Mesenchymal stem cell (in vitro differentiated cells and primary cell): Measurements from ENCODE around the gene BPHL.

Experiments
- DNase-seq: peaks from one replicate; pipeline ENCODE4 v3.0.0-alpha.2; 2013
- H2AFZ ChIP-seq: one replicate; pipeline ENCODE4 v1.6.1; 2013; ENCODE audit warnings: low read depth, mild to moderate bottlenecking, control low read depth, inconsistent platforms, low read length, moderate library complexity
- H2AK5ac ChIP-seq: 2 replicates; pipeline ENCODE4 v1.6.1; 2013; ENCODE audit warnings: low read length, moderate library complexity, mild to moderate bottlenecking, inconsistent platforms; ENCODE audit not compliant: severe bottlenecking
- H2BK120ac ChIP-seq: one replicate; pipeline ENCODE4 v1.6.1; 2013; ENCODE audit warnings: low read depth, mild to moderate bottlenecking, inconsistent platforms, low read length, moderate library complexity
- H2BK12ac ChIP-seq, 2 experiments: one replicate each; pipeline ENCODE4 v1.6.1; 2013; ENCODE audit warnings: inconsistent platforms in 2 of 2, low read length in 2 of 2, mild to moderate bottlenecking in 2 of 2, moderate library complexity in 2 of 2, control low read depth in 1 of 2
- H2BK15ac ChIP-seq: one replicate; pipeline ENCODE4 v1.6.1; 2013; ENCODE audit warnings: mild to moderate bottlenecking, low read depth, inconsistent platforms; ENCODE audit not compliant: poor library complexity, severe bottlenecking
- H2BK5ac ChIP-seq: 2 replicates; pipeline ENCODE4 v1.6.1; 2013; ENCODE audit warnings: low read depth, mild to moderate bottlenecking, low read length, control low read depth, inconsistent platforms; ENCODE audit not compliant: poor library complexity, severe bottlenecking
- H3K14ac ChIP-seq, 2 experiments: one replicate each; pipeline ENCODE4 v1.6.1; 2013; ENCODE audit warnings: inconsistent platforms in 2 of 2, low read length in 2 of 2, control low read depth in 1 of 2, mild to moderate bottlenecking in 1 of 2, moderate library complexity in 1 of 2
- H3K18ac ChIP-seq, 2 experiments: one replicate each; pipeline ENCODE4 v1.6.1; 2013; ENCODE audit warnings: inconsistent platforms in 2 of 2, low read length in 2 of 2, control low read depth in 1 of 2, low read depth in 1 of 2, mild to moderate bottlenecking in 1 of 2
- H3K23ac ChIP-seq, 2 experiments: one replicate each; pipeline ENCODE4 v1.6.1; 2013; ENCODE audit warnings: inconsistent platforms in 2 of 2, low read length in 2 of 2, mild to moderate bottlenecking in 2 of 2, moderate library complexity in 2 of 2, control low read depth in 1 of 2
- H3K27ac ChIP-seq: 2 replicates; pipeline ENCODE4 v1.5.1; 2013; ENCODE audit warnings: mild to moderate bottlenecking, moderate library complexity, low read length, control low read depth, inconsistent platforms; ENCODE audit not compliant: poor library complexity, severe bottlenecking
- H3K27me3 ChIP-seq, 2 experiments: 2 replicates each; pipeline versions ENCODE4 v1.6.1 to v1.7.0; 2013; ENCODE audit warnings: low read length in 2 of 2, mild to moderate bottlenecking in 2 of 2, moderate library complexity in 2 of 2, control low read depth in 1 of 2, inconsistent platforms in 1 of 2; ENCODE audit not compliant: control insufficient read depth in 1 of 2, insufficient read depth in 1 of 2
- H3K36me3 ChIP-seq, 2 experiments: 2 replicates each; pipeline versions ENCODE4 v1.6.1 to v1.7.0; 2013; ENCODE audit warnings: low read length in 2 of 2, control low read depth in 1 of 2, inconsistent platforms in 1 of 2, low read depth in 1 of 2, mild to moderate bottlenecking in 1 of 2; ENCODE audit not compliant: insufficient read depth in 2 of 2, control insufficient read depth in 1 of 2
- H3K4ac ChIP-seq, 2 experiments: one replicate each; pipeline ENCODE4 v1.6.1; 2013; ENCODE audit warnings: inconsistent platforms in 2 of 2, low read length in 2 of 2, mild to moderate bottlenecking in 2 of 2, moderate library complexity in 2 of 2, control low read depth in 1 of 2, low read depth in 1 of 2
- H3K4me1 ChIP-seq: 2 replicates; pipeline ENCODE4 v1.6.1; 2013; ENCODE audit warnings: low read depth, low read length, control low read depth; ENCODE audit not compliant: control insufficient read depth, insufficient read depth
- H3K4me2 ChIP-seq: 2 replicates; pipeline ENCODE4 v1.6.1; 2013; ENCODE audit warnings: low read length, mild to moderate bottlenecking, inconsistent platforms; ENCODE audit not compliant: poor library complexity, severe bottlenecking
- H3K4me3 ChIP-seq, 2 experiments: 2 replicates each; pipeline versions ENCODE4 v1.5.1 to v1.7.0; 2013; ENCODE audit warnings: low read length in 2 of 2, mild to moderate bottlenecking in 2 of 2, control low read depth in 1 of 2, low read depth in 1 of 2; ENCODE audit not compliant: insufficient read depth in 1 of 2
- H3K79me1 ChIP-seq: replicated peaks from 2 replicates; pipeline ENCODE4 v1.6.1; 2013; ENCODE audit warnings: mild to moderate bottlenecking, control low read depth, low read length, inconsistent platforms; ENCODE audit not compliant: poor library complexity, severe bottlenecking
- H3K9ac ChIP-seq: 2 replicates; pipeline ENCODE4 v1.7.0; 2013; ENCODE audit warnings: mild to moderate bottlenecking, low read length, moderate library complexity
- H3K9me3 ChIP-seq: 2 replicates; pipeline ENCODE4 v1.7.0; 2013; ENCODE audit warnings: mild to moderate bottlenecking, low read length; ENCODE audit not compliant: control insufficient read depth
- H4K8ac ChIP-seq: one replicate; pipeline ENCODE4 v1.6.1; 2013; ENCODE audit warnings: inconsistent platforms, mild to moderate bottlenecking, low read length, moderate library complexity
- H4K91ac ChIP-seq: one replicate; pipeline ENCODE4 v1.6.1; 2013; ENCODE audit warnings: mild to moderate bottlenecking, low read length, inconsistent platforms
- WGBS: methylation state at CpG from one replicate; pipeline ENCODE4 v1.1.7; 2013; ENCODE audit warnings: mixed read lengths; 5-methylcytosine and 5-hydroxymethylcytosine counted together

Gene BPHL

DNA sequence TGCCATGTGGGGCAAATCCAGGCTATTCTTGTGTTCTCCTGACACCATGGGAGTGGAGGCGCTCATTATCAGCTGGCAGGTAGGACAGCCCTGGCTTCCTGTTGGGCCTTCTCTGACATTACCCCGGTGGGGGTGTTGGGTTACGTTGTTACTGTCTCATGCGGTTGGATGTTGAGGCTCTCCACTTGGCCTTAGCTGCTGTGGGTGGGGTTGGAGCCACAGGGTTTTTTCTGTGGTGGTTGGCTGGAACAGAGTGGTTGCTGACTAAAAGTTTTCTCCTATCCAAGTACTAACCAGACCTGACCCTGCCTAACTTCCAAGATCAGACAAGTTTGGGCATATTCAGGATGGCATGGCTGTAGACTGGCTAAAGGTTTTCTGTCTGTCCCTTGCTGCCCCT, 30.1 kb upstream of the BPHL start:
- DNase-seq: no peak
- peak overlapping the region; percentile 1 for H3K4me2 ChIP-seq
- peaks cover 21% of the 10 kb centered on the region for H3K79me1 ChIP-seq
- no peak overlapping the region for H2BK15ac ChIP-seq
- H2BK120ac ChIP-seq: peak overlapping the region; percentile 27
- no peak overlapping the region for H4K91ac ChIP-seq
- H2BK12ac ChIP-seq: peak overlapping the region in 1 of 2 experiments; percentile 23
- H3K9me3 ChIP-seq: no peaks in the 10 kb centered on the region
- H3K14ac ChIP-seq: no peak overlapping the region
- peaks cover 4% of the 10 kb centered on the region for H3K4me1 ChIP-seq
- peak overlapping the region; percentile 53 for H3K27ac ChIP-seq
- H4K8ac ChIP-seq: no peak overlapping the region
- 100% methylated on average over 4 of the region's 4 CpGs for WGBS
- H2AK5ac ChIP-seq: peak overlapping the region; percentile 10
- peak overlapping the region in 1 of 2 experiments; percentile 71 for H3K18ac ChIP-seq
- H3K9ac ChIP-seq: peak overlapping the region; percentile 75
- no peak overlapping the region for H3K4ac ChIP-seq
- H2BK5ac ChIP-seq: no peak overlapping the region
- H3K4me3 ChIP-seq: peak overlapping the region in 1 of 2 experiments; percentile 4
- H2AFZ ChIP-seq: no peak overlapping the region
- H3K23ac ChIP-seq: no peak overlapping the region
- no peaks in the 10 kb centered on the region for H3K27me3 ChIP-seq
- peaks cover 23 to 49% of the 10 kb centered on the region in 2 experiments for H3K36me3 ChIP-seq

GRCh38 chr6:3088968-3089367, 29.5 kb upstream of the BPHL start:
- Histone ChIP-seq H3K23ac (no peak overlapping the region), H3K9ac (peak overlapping the region; percentile 75), H3K36me3 (peaks cover 21 to 46% of the 10 kb centered on the region in 2 experiments), H4K8ac (no peak overlapping the region), H2BK12ac (no peak overlapping the region), H3K4me1 (peaks cover 4% of the 10 kb centered on the region), H2AFZ (no peak overlapping the region), H3K79me1 (peaks cover 18% of the 10 kb centered on the region), H3K4me3 (peak overlapping the region in 1 of 2 experiments; percentile 4), H3K9me3 (no peaks in the 10 kb centered on the region), H2BK15ac (no peak overlapping the region), H2AK5ac (no peak overlapping the region), H4K91ac (no peak overlapping the region), H3K18ac (no peak overlapping the region), H2BK120ac (no peak overlapping the region), H3K14ac (no peak overlapping the region), H3K27ac (peak overlapping the region; percentile 53), H3K27me3 (no peaks in the 10 kb centered on the region), H3K4ac (no peak overlapping the region), H2BK5ac (no peak overlapping the region), H3K4me2 (no peak overlapping the region)
- 89% methylated on average over 3 of the region's 4 CpGs for WGBS
- no peak for DNase-seq

DNA sequence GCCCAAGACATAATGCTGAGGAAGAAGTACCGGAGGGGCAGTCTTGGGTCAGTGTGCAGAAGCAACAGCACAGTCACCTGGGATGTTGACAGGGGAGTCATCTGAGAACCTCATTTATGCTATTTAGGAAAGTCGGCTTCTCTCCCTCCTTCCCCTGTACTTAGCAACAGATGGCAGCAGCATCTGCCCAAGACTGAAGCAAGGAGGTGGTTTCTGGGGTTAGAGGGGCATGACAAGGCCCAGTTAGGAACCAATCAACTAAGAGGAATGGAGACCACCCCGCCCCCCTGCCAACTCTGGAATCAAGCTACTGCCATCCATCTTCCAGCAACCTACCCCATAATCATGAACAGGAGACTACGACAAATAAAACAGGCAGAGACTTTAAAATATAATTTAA, 28.5 kb upstream of the BPHL start:
- Histone ChIP-seq H3K4me2 (no peak overlapping the region), H3K9me3 (no peaks in the 10 kb centered on the region), H2BK5ac (no peak overlapping the region), H3K4me3 (no peak overlapping the region), H3K18ac (no peak overlapping the region), H3K36me3 (peaks cover 19 to 46% of the 10 kb centered on the region in 2 experiments), H3K79me1 (peaks cover 15% of the 10 kb centered on the region), H4K91ac (no peak overlapping the region), H2BK12ac (no peak overlapping the region), H3K14ac (no peak overlapping the region), H4K8ac (no peak overlapping the region), H3K27me3 (no peaks in the 10 kb centered on the region), H2AK5ac (no peak overlapping the region), H2BK15ac (no peak overlapping the region), H2AFZ (no peak overlapping the region), H3K4me1 (peaks cover 4% of the 10 kb centered on the region), H3K9ac (peak overlapping the region; percentile 75), H2BK120ac (no peak overlapping the region), H3K4ac (no peak overlapping the region), H3K23ac (no peak overlapping the region), H3K27ac (no peak overlapping the region)
- WGBS: 100% methylated on average over 2 of the region's 4 CpGs
- no peak for DNase-seq

- Histone ChIP-seq H3K9ac (no peak overlapping the region), H3K27me3 (no peaks in the 10 kb centered on the region), H3K18ac (no peak overlapping the region), H3K9me3 (no peaks in the 10 kb centered on the region), H2BK15ac (no peak overlapping the region), H3K14ac (no peak overlapping the region), H2BK120ac (no peak overlapping the region), H3K4me3 (no peak overlapping the region), H2AFZ (no peak overlapping the region), H4K8ac (no peak overlapping the region), H2BK5ac (no peak overlapping the region), H3K79me1 (peaks cover 13% of the 10 kb centered on the region), H2BK12ac (no peak overlapping the region), H3K4me1 (no peaks in the 10 kb centered on the region), H2AK5ac (no peak overlapping the region), H3K36me3 (peaks cover 23 to 56% of the 10 kb centered on the region in 2 experiments), H4K91ac (no peak overlapping the region), H3K27ac (no peak overlapping the region), H3K4me2 (no peak overlapping the region), H3K23ac (no peak overlapping the region), H3K4ac (no peak overlapping the region)
- no peak for DNase-seq
- WGBS: 100% methylated on average over 1 of the region's 2 CpGs
Measured at GRCh38 chr6:3094815-3095214, 23.7 kb upstream of the BPHL start.
